ENCODE results near the gene OARD1.
A peak's percentile ranks its signal among the peaks of the same experiment; 100 is the strongest.

Gene OARD1

DNA sequence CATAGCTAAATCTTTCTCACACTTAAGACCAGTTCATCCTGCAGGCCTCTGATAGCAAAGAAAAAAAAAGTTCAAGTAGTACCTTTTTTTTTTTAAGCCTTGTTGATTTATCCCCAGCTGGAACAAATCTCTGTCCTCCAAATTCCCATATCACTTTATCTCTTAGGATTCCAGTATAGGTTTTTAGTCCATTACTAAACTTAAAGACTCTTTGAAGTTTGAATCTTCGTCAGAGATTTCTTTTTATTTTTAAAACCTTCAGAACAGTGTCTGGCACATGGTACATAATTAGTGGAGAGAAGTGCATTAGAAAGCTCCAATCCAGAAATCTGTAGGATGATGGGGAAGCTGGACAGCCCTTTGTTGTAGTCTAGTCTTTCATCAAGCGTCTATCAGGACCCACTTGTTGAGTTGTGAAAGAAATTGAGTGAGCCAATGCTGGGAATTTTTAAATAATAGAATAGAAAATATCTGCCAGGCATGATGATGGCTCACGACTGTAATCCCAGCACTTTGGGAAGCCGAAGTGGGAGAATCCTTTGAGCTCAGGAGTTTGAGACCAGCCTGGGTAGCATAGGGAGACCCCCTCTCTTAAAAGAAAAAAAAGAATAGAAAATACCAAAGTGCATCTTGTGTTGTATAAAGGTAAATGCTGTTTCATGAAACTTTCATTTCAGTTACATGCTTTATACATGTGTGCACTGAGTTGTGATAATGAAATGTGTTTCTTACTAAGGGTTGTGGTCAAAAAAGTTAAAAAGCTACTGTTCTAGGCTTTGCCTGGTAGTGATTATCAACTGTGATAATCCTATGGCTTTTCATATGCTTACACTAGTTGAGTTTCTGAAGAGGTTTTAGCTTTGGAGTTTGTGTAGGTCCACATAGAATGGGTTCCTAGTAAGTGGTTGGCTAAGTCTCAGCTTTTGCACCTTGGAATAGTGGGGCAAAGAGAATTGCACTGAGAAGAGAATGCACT, 3.8 kb upstream of the OARD1 start:
- no peak for DNase-seq (ENCODE audit: low read depth in 1 of 2, low spot score in 1 of 2)

DNA sequence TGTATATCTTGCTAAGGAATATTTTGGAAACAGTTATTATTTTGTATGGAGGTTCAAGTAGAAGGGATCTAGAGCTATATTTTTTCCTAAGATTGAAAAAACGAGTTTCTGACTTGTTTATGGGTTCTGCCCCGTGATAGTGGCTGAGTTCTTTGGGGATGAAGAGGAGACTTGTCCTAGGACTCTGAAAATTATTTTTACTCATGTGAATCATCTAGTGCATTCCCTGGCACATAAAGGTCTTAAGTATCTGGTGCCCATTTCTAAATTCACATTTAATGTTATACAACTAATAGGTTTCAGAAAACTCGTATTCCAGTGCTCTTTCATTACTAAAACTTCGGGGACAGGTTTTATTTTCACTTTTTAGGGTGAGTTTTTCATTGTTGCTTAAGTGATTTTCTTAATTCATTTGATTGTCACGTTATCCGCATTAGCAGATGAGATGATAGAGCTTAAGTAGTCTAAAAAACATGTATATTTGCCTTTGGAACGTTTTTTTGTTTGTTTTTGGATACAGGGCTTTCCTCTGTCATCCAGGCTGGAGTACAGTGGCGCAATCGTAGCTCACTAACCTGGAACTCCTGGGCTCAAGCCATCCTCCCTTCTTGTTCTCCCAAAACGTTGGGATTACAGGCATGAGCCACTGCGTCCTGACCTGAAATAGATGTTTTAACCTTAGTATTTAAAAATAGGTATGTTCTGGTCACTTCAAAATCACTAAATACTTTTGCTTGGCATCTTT, 2.7 kb upstream of the OARD1 start:
- DNase-seq (ENCODE audit: low read depth in 1 of 2, low spot score in 1 of 2), result no peak

DNA sequence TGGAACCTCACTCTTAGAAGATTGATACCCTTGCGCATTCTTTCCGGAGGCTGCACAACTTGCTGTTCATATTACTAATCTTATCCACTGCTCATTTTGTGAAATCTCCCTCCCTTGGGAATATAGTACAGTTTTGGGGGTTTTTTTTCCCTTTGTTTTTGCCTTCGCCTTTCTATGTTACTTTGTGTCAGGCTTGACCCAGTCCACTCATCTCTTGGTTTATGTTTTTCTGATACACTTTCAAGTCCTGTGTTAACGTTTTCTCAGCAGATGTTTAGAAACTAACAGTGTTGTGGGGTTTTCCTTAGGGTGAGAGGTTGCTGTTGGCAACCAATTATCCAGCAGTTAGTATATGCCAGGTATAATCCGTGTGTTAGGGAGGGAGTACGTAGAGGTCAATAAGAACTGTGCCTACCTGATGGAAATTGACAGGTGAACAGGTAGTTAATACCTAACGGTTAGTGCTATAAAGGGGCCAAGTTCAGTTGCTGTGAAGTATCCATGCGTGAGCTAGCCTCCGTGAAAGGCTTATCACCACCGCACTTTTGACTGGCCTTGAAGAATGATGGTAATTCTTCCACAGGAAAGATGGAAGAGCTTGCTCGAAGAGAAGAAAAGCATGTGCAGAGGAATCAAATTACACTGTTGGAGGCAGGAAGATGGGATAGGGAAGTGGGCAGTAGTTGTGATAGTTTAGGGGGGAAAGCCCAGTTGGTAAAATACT, 2.0 kb upstream of the OARD1 start:
- DNase-seq (ENCODE audit: low read depth in 1 of 2, low spot score in 1 of 2), result no peak

DNA sequence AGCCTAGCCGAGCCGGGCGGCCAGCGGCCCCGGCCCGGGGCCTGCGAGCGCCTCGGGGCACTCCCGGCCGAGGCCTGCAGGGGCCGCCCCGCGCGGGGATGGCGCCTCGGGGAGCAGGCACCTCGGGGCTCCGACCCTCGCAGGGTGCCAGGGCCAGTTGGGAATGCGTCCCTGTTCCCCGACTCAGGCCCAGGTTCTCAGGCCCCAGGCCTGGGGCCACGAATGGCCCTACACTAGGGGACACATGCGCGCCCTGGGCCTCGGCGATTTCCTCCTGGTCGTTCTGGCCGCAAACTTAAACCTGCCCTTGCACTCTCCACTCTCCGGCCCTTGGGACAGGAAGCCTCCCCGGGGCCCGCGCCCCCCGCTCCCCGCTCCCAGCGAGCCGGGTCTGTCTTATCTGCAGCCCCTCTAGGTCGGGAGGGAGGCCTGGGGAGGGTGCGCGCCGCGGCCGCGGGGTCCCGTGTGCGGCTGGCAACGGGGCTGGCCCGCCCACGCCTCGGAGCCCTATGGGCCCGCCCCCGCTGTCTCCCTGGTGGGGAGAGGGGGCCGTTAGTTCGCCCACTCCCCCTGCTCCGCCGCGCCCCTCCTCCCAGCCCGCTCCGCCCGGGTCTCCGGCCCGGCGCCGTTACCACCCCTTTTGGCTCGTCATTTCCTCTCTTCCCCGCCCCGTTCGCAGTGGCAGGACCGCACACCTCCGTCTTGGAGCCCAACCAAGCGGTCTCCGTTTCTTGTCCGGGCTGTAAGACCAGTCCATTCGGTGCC, 1.2 kb upstream of the OARD1 start:
- DNase-seq (ENCODE audit: low read depth in 1 of 2, low spot score in 1 of 2), result peak; percentile 63 to 69

DNA sequence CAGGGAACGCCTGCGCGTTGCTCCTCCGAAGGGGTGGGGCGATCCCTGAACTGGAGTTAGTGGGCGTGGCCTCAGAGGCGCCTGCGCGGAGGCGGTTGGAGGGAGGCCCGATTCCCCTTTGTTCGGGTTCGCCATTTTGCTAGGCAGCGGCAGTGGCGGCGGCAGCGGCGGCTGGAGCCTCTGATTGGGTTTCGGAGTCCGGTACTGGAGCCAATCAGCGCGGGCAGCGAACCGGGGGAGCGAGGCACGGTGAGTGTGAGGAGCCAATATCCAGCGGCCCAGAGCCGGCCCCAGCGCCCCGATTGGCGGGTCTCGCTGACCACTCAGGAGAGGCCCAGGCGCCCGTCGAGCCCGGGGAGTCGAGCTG, 663 bp upstream of the OARD1 start, which contains the start of gene NFYA:
NFYA (plus strand) TSS at position 139 of the 367 bp plus-strand sequence. CDS start 6,116 bp downstream, outside the sequence.
- peak in 1 of 2 donors; percentile 99 for DNase-seq (ENCODE audit: low read depth in 1 of 2, low spot score in 1 of 2)

DNA sequence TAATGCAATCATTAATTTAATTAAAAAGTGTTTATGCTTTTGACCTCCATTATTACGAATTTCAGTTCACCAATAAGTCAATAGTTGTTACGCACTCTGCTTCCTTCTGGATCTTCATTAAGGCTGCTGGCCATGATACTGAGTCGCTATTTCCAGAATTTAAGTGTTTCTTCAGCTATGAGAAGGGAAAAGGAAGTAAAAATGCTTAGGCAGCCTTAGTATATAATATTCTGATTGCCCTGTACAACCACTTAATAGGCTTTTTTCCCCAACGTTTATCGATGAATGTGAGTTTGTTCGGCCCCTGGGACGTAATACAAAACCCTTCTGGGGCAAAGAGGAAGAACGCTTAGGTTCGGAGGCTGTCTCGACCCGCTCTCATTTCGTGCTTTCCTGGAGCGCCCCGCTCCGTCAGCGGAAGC, 644 bp downstream of the OARD1 start:
- DNase-seq (ENCODE audit: low read depth in 1 of 2, low spot score in 1 of 2), result peak in 1 of 2 donors; percentile 50

DNA sequence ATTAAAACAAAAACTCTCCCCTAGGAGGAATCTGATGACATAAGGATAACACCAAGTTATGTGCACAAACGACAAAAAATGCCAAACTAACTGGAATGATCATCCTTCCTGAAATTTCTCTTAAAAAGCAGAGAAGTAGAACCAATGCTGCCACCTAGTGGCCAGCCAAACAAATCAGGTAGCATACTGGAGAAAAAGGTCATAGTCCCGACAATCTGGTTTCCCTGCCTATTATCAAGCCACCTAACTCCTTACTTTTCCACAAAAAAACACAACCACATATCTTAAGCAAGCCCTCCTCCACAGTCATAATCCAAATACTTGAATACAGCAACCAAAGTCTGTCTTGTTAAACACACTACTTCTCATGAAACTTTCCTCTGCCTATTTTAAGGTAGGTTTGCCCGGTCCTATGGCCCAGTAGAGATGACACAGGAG, 5.3 kb downstream of the OARD1 start:
- DNase-seq (ENCODE audit: low read depth in 1 of 2, low spot score in 1 of 2), result peak; percentile 22 to 31

DNA sequence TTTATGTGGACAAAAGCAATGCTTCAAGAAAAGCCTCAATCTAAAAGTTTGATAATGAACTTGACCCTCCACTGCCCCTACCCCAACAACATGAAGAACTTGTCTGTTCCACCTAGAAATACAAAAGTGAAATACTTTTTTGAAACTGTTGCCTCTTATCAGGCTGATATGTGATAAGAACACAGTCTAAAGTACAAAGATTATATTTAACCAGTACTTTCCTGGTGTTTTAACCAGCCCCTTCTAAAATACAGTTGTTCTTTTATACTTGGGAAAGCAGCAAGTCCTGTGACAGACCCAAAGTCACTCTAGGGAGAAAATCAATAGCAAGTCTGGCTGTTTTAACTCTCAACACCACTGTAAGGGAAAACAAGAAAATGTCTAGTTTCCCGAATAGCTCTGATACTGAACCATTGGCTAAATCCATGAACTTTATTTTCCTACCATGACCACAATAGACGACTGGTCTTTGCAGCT, 6.6 kb downstream of the OARD1 start:
- no peak for DNase-seq (ENCODE audit: low read depth in 1 of 2, low spot score in 1 of 2)

DNA sequence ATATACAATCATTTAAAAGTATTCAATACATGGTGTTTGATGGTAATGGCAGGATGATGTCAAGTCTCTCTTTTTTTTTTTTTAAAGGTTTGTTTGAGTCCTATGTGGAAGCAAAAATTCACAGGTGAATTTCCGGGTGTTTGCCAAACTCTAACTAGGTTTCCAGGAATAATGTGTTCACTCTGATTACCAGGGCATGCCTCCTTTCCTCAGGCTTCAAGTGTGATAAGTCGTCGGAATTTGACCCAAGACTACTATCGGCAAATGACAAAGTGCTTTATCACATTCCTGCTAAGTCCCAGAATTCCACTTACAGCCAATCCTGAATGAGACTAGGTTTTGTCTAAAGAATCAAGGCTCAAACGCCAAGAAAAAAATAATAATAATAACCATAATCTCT, 7.3 kb downstream of the OARD1 start:
- DNase-seq (ENCODE audit: low read depth in 1 of 2, low spot score in 1 of 2), result no peak

DNA sequence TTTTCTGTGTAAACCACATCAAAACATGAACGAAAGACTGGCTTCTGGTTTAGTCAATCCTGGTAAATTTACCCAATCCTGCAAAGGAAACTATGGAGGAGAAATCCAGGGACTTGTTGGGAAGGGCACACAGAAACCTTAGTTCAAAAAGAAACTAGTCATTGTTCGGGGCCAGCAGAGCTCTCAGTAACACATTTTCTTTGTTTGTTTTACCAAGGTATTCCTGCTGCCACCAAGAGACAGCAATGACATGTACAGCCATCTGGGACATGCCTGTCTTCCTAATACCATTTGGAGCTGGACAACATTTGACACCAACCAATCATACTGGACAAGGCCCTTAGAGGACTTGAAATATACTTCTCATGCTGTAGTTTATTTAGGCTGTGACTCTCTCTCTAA, 8.3 kb downstream of the OARD1 start:
- DNase-seq (ENCODE audit: low read depth in 1 of 2, low spot score in 1 of 2), result no peak

DNA sequence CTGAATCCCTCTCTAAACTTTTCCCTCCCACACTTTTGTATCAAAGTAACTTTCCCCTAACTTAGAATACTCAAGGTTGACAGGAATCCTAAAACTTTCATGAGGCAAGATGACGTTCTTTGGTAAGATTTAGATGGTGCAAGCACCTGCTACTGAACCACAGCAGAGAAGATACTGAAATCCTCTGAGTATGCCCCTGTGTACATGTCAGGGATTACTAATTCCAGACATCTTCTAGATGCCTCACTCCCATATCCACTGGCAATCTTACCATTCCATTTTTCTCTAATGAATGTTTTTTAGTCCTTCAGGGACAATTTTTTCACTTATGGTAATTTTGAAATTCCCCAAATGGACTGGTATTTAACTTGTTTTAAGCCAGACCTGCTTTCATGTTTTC, 10.1 kb downstream of the OARD1 start:
- no peak for DNase-seq (ENCODE audit: low read depth in 1 of 2, low spot score in 1 of 2)

DNA sequence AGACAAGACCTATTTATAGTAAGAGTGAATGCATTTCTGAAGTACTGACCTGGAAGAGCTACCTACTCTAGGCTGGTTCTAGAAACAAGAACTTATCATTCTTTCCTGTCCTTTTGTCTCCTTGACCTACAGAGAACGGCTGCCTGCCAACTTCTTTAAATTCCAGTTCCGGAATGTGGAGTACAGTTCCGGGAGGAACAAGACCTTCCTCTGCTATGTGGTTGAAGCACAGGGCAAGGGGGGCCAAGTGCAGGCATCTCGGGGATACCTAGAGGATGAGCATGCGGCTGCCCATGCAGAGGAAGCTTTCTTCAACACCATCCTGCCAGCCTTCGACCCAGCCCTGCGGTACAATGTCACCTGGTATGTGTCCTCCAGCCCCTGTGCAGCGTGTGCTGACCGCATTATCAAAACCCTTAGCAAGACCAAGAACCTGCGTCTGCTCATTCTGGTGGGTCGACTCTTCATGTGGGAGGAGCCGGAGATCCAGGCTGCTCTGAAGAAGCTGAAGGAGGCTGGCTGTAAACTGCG, 10.9 kb downstream of the OARD1 start:
- DNase-seq (ENCODE audit: low read depth in 1 of 2, low spot score in 1 of 2), result no peak

DNA sequence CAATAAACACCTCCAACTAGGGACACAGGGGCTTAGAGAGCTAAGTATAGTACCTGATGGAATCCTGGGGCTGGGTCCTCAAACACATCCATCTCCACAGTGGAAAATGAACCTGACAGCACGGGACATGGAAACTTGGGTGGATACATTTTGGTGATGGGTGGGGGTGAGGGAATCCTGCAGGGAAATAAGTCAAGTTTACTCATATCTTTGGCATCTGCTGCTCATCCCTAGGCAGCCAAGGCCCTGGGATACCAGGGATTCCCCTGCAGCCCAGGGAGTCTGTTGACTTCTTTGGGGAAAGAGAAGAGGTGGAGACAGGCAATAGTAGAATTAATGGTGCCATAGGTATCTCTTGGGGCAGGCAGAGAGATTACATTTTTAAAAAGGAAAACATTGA, 12.6 kb downstream of the OARD1 start:
- DNase-seq (ENCODE audit: low read depth in 1 of 2, low spot score in 1 of 2), result no peak

DNA sequence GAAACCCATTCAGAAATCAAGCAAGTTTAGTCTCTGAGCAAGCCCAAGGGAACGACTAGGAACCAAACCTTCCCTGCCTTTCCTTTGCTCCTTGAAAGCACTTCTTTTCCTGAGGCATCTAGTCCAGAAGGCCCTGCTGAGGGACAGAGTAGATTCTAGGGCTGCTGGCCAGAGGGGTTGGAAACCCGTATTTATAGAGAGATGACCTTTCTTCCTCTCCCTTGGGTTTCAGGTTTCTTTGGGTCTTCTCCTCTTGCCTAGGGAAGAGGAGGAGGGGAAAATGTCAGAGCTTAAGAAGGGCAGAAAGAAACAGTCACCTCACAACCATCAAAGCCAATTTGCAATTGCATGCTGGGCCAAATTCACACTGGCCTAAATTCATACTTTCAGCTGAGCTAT, 13.4 kb downstream of the OARD1 start:
- no peak for DNase-seq (ENCODE audit: low read depth in 1 of 2, low spot score in 1 of 2)

DNA sequence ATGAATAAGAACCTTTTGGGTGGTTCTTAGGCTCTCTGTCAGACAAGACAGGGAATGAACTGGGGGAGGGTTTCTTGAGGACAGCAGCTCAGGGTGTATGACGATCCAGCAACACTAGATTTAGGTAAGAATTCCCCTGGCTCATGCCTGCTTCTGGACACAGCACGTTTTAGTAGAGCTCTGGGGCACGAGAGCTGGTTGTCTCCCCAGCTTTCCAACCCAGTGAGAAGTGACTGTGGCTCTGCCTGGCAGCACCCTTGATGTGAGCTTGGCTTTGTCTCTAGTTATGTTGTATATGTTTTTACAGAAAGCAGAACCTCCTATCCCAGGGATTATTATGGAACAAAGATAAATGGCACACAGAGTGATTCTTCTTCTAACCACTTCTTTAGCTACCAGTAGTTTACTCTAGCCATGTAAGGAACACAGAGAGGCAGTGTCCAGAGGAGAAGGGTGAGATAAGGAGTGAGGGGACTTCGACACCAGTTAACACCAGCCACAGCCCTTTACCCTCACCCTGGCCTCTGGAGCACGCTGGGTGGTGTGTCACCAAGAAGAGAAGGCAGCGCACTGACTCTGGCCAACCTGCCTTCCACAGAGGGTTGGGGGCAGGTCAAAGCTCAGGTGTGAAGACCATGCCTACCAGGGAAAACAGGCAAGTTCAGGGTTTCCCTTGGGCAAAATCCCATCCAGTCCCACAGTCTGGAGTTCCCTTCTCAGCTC, 15.2 kb downstream of the OARD1 start:
- DNase-seq (ENCODE audit: low read depth in 1 of 2, low spot score in 1 of 2), result no peak

DNA sequence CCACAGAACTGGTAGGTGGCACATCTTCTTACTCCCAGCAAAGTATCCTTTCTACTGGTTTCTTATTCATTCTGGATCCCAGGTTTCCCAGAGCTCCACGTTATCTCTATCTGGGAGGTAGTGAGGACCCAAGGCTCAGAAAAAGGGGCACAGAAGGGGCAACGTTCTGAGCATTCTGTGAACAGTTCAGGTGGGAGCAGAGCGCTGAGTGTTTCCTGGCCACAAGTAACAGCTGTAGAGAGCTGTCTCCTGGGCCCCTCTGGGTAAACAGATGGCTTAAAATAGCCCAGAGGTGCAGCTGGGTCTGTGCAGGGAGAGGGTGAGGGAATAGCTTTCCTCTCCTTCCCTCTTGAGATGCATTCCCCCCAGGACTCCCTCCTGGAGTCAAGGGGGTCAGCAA, 17.0 kb downstream of the OARD1 start:
- no peak for DNase-seq (ENCODE audit: low read depth in 1 of 2, low spot score in 1 of 2)

DNA sequence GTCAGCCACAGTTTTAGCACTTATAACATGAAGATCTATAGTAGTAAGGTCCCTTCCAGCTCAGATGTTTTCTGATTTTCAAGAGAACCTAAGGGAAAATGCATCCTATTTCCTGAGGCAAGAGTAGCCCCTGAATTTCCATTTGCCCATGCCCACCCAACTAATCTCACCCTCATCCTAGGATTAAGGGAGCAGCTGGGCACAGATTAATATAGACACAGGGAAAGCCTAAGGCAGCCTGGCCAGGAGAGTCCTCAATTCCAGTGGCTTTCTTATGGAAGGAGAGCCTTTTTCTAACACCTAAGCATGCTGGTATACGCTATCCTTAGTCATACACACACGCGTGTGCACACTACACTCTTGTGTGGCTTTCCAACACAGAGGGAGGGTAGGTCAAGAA, 17.6 kb downstream of the OARD1 start:
- no peak for DNase-seq (ENCODE audit: low read depth in 1 of 2, low spot score in 1 of 2)

DNA sequence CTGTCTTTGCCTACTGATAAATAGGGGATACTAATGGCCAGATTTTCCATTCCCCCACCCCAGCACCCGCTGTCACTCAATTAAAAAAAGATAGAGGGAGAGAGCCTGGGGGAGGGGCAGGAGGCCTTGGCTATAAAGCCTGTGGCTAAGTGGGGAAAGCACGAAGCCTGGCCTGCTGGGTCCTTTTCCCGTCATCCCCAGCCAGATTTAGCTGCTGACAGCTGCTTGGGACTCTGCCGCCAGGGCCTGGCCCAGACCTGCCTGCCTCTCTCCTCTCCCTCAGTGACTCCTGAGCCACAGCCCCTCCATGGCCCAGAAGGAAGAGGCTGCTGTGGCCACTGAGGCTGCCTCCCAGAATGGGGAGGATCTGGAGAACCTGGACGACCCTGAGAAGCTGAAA, 19.1 kb downstream of the OARD1 start, which contains the start of gene APOBEC2:
APOBEC2 (plus strand) TSS at position 162 of the 400 bp plus-strand sequence; CDS start at position 308, 146 bp downstream.
- no peak for DNase-seq (ENCODE audit: low read depth in 1 of 2, low spot score in 1 of 2)

DNA sequence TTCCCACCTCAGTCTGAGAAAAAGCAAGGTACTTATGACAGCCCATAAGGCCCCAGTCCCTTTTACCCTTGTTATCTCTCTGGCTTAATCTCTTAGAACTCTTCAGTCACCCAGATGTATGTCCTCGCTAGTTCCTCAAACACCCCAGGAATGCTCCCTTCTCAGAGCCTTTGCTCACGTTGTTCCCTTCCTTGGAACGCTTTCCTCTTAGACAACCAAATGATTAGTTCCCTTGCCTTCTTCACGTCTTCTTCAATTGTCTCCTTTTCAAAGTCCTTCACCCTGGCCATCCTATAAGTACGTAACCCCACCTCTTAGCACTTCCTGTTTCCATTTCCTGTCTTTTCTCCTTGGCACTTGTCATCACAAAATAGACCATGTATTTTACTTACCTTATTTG, 20.3 kb downstream of the OARD1 start:
- DNase-seq (ENCODE audit: low read depth in 1 of 2, low spot score in 1 of 2), result no peak

All from stimulated activated CD4-positive, alpha-beta T cell treated with anti-CD3 and anti-CD28 coated beads, Interleukin-15, amount 100 ng/mL, for 1 hour (primary cell).